T-helper 22 cell (primary cell): ENCODE measurements around the gene RPS15.
"Not testable (repeated sequence)": the region's sequence is repeated elsewhere in the genome, so short reads cannot be mapped to it uniquely, and the experiment has no call there.

Source experiments
- DNase-seq: peaks from one replicate; pipeline ENCODE4 v3.0.0-alpha.2; 2020; ENCODE audit warnings: low read depth

The RPS15 gene

GRCh38 chr19:1402411-1403070 lies 35.7 kb upstream of the RPS15 start:
- no peak for DNase-seq

- DNase-seq: peak; percentile 97
Observed at GRCh38 chr19:1406774-1407527, 31.2 kb upstream of the RPS15 start.

GRCh38 chr19:1407528-1408299 lies 30.5 kb upstream of the RPS15 start, which contains the start of gene DAZAP1:
Gene DAZAP1, plus strand, starts transcription at chr19:1407586. Its CDS starts 188 bp downstream, at chr19:1407774.
- DNase-seq: peak; percentile 32

GRCh38 chr19:1408300-1409203 lies 29.6 kb upstream of the RPS15 start:
- DNase-seq: peak; percentile 37

GRCh38 chr19:1409204-1410005 lies 28.8 kb upstream of the RPS15 start:
- DNase-seq: no peak

- no peak for DNase-seq
Observed at GRCh38 chr19:1410136-1410786, 27.9 kb upstream of the RPS15 start.

DNA sequence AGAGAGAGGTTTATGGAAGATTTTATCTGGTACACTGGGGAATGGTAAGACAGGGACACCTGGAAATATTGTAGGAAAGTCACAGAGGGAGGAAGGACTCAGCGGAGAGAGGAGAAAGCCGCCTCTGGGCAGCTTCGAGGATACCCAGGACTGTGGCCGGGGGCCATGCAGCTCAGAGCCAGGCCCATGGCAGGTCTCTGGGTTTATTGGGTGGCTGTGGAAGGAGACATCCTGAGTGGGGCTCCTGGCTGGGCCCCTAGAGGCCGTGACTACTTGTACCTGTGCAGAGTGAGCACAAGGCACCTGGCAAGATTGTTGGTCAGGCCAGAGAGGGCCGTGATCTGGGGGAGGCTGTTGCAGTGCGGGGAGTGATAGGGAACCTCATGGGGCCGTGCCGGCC lies 27.4 kb upstream of the RPS15 start:
- no peak for DNase-seq

DNA sequence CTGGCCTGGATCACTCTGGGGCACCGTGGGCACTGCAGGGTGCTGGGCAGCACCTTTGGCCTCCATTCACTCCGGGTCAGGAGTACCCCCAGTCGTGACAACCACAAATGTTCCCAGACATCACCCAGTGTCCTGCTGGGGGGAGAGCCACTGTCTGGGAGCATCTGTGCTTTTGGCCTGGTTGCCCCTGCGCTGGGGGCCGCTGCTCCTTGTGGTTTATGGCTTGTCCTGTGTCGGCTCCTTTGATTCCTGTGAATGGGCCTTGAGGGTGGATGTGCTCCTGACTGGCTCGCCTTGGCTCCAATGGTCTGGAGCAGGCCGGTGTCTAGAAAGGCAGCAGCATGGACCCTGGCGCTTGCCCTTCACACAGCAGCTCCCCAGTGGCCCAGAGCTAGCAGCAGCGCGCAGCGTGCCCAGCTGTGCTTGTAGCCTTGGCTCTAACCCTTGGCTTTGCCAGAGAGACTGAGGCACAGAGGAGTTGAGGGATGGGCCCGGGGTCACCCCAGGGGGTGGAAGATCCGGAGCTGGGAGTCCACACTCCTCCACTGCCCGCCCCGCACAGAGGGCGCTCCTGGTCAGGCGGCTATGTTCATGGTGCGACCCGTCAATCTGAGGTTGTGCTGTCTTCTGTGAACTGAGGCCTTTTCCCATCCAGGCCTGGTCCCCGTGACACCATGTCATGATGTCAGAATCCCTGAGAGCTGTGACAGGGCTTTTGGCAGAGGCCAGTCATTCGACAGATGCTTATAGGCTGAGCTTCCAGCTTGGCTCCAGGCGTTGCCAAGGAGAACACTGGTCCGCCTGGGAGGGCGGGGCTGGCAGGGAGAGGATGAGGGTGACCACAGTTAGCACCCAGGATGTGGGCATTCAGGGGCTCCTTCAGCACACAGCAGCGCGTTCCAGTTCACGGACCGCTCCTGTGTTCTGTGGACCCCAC lies 26.7 kb upstream of the RPS15 start:
- DNase-seq: no peak

DNA sequence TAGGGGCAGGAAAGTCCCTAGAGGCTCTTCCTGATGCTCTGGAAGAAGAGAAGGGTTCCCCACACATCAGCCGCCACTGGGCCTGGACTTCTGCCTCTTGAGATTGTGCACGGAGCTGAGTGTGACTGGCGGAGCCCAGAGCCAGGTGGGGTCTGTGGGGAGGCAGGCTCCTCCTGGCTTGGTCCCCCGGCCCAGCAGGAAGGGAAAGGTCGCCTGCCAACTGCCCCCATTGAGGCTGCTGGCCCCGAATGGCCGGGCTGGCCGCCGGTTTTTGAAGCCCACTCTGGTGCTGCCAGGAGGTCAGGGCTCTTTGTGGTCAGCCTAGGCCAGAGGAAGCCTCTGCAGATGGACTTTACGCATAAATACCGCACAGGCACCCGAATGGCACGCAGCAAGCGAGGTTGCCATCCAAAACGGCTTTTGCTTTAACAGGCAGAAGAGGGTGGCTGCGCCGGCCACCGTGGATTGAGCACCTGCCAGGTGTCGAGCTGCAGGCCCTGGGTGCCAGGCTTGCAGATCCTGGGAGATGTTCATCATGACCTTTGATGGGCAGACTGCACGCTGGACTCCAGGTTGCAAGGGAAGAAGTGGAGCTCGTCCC lies 25.8 kb upstream of the RPS15 start:
- no peak for DNase-seq

GRCh38 chr19:1412995-1413800 lies 25.0 kb upstream of the RPS15 start:
- no peak for DNase-seq

DNA sequence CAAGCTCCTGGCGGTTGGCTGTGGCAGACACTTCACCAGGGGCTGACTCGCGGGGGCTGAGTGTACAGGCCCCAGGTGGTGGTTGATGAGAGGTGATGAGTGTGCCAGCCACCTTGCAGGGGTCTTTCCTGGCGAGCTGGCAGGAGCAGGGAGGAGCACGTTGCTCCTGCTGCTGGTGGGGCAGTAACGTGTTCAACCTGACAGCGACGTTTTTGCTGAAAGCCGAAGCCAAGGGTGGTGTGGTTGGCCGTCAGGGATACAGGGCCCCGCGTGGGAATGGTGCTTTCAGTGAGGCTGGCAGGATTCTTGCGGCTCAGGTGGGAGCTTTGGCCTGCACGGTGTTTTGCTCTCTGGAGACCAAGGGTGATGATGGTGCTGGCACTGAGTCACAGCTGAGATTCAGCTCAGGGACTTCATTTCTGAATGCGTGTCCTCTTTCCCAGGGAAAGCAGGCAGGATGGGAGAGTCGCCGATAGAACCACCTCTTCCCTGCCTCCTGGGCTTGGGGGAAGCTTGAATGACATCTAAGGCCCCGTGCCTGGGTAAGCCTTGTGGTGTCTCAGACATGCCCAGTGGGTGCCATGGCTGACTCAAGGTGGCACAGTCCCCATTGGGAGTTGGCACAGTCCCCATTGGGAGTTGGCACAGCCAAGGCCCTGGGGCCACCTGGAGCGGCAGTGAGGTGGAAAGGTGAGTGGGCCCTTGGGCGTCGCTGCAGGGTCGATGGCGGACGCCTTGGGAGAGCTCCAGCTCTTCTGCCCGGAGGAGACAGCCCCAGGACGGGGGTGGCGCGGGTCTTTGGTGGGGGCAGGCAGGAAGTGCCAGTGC lies 22.0 kb upstream of the RPS15 start:
- DNase-seq: no peak

DNA sequence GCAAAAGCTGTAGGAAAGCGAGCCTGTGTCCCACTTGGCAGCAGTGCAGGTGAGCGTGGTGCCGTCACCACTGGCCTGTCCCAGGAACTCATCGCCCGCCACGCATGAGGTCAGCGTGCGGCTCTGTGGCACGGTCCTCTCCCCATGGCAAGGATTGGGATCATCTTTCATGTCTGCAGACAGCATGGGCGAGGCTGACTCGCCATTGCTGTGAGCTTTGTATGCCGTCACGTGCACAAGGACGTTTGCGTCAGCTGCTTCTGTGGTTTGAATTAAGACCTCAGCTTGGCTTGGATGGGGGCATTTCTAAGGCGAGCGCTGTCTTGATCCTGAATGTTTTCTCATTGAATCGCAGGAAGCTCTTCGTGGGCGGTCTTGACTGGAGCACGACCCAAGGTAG lies 21.1 kb upstream of the RPS15 start:
- no peak for DNase-seq

GRCh38 chr19:1417681-1418495 lies 20.3 kb upstream of the RPS15 start:
- no peak for DNase-seq

DNA sequence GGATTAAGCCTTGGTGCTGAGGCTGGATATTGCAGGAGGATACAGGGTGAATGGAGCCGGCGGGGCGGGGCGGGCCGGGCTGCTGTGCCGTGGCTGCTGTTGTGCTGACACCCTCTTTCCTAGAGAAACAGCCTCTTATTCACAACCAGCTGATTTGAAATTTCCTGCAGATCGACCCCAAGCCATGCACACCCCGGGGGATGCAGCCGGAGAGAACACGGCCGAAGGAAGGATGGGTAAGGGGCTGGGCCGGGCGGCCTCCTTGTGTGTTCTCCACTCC lies 19.8 kb upstream of the RPS15 start:
- no peak for DNase-seq

- no peak for DNase-seq
Observed at GRCh38 chr19:1418951-1419738, 19.1 kb upstream of the RPS15 start.

DNA sequence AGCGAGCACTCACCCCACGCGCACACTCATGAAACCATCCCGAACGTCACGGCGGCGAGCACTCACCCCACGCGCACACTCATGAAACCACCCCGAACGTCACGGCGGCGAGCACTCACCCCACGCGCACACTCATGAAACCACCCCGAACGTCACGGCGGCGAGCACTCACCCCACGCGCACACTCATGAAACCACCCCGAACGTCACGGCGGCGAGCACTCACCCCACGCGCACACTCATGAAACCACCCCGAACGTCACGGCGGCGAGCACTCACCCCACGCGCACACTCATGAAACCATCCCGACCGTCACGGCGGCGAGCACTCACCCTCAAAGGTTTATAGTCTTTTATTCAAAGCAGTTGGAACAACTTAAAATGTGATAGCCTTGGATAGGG lies 18.1 kb upstream of the RPS15 start:
- DNase-seq: not testable (repeated sequence)
